ENCODE measurements around the gene IFNL3.
"Not testable (repeated sequence)": the region's sequence is repeated elsewhere in the genome, so short reads cannot be mapped to it uniquely, and the experiment has no call there.

The IFNL3 gene

DNA sequence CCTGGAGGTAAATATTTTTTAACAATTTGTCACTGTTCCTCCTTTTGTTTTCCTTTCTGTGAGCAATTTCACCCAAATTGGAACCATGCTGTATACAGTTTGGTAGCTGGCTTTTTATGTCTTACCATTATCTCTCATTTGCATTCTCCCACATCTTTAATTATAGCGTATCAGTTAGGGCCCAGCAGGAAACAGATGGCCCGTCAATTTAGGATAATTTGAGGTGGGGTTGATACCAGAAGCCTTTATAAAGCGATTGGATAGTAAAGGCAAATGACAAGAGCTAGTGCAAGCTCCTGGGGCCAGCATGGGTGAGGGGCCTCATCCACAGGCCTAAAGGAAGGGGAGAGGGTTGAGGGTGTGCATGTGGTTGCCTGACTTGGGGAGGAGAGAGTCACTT, 7.7 kb upstream of the IFNL3 start:
- DNase-seq, result no peak

DNA sequence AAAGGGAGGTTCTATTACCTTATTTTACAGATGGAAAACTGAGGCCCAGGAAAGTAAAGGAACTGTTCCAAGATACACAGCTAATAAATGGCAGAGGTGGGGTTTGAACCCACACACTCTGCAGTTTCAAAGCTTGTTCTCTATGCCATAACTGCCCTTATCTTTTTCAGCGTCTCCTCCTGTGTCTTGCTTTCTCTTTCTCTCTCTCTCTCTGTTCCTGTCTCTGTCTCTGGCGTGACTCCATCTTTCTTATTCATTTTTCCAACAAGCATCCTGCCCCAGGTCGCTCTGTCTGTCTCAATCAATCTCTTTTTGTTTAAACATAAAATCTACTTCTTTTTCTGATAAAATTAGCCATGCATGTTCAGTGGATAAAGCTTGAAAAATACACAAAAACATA, 7.0 kb upstream of the IFNL3 start:
- no peak for DNase-seq

DNA sequence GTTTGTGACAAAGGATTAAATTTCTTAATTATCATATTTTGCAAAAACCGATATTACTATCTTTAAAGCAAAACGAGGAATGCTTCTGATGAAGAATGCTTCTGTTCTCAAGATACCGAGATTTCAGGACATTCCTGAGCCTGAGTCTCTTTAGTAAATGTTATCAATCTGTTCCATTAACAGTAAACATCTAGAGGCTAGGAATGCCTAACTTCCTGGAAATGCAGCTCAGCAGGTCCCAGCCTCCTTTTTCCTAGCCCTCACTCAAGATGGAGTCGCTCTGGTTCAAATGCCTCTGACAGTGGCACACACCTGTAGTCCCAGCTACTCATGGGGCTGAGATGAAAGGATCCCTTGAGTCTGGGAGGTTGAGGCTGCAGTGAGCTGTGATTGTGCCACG, 6.3 kb upstream of the IFNL3 start:
- DNase-seq, result no peak

DNA sequence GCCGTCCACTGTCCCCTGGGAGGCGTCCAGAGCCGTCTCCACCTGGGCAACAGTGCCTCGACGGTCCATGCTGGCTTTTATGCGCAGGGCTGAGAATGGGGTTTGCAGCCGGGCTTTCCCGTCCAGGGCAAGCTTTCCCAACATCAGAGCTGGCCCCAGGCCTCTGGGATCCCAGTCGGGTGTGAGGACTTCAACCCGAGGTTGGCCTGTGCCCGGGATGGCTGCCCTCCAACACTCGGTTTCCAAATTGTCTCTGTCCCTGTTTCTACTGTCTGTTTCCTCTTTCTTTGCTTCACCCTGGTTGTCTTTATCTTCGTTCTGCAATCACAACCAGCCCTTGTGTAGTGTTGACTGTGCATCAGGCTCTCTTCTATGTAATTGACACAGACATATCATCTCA, 4.0 kb upstream of the IFNL3 start, which contains the start of gene IFNL4:
IFNL4 (minus strand) TSS at position 51 of the 400 bp plus-strand sequence.
- no peak for DNase-seq

DNA sequence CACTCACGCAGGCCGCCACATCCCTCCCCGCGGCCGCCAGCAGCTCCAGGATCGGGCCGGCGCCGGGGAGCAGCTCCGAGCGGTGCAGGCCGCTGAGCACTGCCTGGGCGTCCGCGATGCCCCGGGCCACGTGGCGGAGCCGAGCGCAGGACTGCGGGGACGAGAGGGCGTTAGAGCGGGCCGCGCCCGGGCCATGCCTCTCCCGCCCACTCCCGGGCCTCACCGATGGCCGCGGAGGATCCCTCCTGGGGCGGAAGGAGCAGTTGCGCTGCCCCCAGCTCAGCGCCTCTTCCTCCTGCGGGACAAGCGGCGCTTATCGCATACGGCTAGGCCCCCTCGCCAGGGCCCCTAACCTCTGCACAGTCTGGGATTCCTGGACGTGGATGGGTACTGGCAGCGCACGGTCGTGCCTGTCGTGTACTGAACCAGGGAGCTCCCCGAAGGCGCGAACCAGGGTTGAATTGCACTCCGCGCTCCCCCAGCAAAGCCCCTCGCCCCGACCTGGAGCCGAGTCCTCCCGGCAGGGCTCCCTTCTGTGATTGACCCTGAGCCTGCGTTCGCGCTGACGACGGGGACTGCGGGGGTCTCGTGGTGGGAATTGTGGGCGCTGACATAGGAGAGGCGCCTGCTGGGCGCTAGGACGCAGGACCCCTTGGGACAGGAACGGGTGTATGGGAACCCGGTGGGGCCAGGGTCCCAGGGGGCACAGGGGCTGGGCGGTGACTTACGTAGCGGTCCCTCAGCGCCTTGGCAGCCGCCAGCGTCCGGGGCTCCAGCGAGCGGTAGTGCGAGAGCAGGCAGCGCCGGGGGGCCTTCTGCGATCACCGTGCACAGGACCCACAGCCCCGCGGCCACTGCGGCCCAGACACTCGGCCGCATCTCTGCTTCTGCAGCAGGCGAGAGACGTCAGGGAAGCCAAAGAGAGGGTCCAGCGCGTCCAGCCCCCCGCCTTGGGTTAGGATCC, 3.2 kb upstream of the IFNL3 start:
- DNase-seq, result no peak

DNA sequence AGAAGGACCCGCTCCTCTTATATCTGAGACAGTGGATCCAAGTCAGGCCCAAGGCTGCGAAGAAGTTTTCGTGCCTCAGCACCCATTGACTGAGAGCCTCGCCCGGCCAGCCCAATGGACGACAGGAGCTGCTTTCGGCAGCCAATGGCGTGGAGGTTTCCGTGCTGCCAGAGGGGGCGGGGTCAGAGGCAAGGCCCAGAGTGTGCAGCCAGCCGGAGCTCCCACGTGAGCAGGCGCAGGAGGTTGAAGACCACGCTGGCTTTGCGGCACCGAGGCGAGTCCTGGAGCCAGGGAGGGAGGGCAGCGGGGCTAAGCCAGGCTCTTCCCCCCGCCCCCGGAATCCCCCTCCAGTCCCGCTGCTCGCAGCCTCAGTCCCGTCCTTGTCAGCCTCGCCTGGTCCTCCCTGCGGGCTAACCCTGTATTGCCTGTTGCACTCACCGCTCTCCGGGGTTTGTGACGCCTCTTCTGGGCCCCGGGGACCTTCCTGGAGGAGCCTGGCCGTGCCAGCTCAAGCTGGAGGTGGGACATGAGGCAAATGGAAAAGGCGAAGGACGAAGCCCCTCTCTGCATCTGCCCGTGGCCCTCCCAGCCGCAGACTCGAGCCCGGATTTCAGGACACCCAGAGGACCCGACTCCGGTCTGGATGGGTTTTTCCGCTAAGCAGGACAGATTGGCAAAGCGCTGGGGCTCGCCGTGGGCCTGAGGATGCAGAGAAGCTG, 2.3 kb upstream of the IFNL3 start:
- DNase-seq, result peak; percentile 21

DNA sequence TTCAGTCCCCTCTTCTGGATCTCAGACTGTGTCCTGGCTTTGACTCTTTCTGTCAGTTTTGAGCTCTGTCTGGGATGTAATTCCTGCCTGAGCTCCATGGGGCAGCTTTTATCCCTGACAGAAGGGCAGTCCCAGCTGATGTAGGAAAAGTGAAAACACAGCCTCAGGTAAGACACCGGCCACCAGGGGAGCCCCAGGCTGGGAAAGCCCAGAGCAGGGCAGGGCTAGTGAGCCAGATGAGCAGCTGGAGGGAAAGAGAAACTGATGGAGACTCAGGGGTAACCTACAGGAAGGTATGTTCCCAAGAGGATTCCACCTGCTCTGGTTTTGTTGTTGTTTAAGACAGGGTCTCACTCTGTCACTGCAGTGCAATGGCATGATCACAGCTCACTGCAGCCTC, 360 bp upstream of the IFNL3 start:
- not testable (repeated sequence) for DNase-seq

DNA sequence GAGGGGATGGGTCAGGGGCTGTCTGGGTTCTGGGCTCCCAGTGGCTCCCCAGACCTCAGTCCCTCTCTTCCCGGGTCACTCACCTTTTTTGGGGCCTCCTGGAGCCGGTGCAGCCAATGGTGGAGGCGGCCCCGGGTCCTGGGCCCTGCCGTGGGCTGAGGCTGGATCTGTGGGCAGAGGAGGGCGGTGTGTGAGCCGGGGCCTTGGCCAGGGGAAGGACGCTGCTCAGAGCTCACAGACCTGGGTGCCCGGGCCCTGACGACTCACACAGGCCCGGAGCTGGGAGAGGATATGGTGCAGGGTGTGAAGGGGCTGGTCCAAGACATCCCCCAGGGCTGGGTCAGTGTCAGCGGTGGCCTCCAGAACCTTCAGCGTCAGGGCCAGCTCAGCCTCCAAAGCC, 1.1 kb downstream of the IFNL3 start:
- DNase-seq, result not testable (repeated sequence)

DNA sequence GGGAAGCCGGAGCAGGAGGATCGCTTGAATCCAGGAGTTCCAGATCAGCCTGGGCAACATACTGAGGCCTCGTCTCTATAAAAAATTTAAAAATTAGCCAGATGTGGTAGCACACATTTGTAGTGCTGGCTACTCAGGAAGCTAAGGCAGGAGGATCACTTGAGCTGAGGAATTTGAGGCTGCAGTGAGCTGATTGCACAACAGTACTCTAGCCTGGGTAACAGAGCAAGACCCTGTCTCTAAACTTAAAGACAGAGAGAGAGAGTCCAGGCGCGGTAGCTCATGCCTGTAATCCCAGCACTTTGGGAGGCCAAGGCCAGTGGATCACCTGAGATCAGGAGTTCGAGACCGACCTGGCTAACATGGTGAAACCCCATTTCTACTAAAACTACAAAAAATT, 4.4 kb downstream of the IFNL3 start:
- no peak for DNase-seq

DNA sequence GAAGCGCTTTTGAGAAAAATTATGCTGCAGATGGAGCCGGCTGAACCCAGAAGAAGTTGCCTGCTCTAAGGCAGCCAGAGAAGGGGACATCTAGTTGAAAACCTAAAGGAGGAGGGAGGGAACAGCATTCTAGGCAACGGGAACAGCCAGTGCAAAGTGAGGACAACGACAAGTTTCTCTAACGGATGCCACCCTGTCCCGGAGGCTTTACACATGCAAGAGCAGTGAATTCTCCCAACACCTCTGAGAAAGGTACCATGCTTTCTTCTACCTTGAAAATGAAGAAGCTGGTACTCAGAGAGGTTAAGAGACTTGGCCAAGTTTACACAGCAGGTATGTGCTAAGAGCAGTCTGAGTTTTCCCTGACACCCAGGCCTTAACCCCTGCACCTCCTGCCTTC, 5.9 kb downstream of the IFNL3 start:
- no peak for DNase-seq

- DNase-seq, result no peak
Measured at GRCh38 chr19:39238209-39238608, 6.6 kb downstream of the IFNL3 start.

DNA sequence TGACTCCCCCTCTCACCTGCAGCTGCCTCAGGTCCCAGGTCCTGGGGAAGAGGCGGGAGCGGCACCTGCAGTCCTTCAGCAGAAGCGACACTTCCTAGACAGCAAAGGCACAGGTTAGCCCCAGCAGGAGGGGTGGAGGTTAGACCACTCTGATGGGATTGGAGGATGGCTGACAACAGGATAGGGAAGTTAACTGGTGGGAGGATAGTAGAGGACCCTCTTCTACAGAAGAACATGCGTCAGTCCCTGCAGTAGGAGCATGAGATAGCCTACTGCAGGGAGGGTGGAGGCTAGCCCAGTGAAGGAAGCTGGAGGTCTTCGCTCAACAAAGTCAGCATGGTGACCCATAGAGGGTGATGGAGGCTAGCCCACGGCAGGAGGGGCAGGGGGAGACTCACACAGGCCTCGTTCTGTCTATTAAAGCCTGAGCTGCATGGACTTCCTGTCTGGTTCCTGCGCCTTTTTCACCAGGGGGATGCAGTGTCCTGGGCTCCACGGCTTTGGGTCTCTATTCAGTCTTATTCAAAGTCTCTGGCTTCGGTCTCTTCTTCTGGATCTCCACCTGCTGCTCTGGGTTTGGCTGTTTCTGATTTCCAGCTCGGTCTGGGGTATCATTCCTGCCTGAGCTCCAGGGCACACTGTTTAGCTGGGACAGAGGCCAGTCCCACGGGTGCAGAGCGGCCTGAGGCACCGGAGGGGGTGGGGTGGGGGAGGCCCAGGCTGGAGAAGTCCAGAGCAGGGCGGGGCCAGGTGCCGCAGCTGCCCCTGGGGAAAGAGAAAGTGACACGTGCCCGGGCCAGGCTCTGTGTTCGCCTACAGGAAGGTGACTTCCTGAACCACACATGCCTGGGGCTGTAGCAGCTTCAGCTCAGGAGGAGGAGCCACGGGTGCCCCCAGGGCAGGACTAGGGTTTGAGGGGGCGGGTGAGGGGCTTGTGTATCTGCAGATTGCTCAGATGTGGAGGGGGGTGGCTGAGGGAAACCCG, 7.3 kb downstream of the IFNL3 start:
- no peak for DNase-seq

- DNase-seq, result no peak
Measured at GRCh38 chr19:39236527-39236926, 8.3 kb downstream of the IFNL3 start.

- DNase-seq, result no peak
Measured at GRCh38 chr19:39232708-39233107, 12.1 kb downstream of the IFNL3 start.

GRCh38 chr19:39230096-39230764, 14.6 kb downstream of the IFNL3 start:
- no peak for DNase-seq

DNA sequence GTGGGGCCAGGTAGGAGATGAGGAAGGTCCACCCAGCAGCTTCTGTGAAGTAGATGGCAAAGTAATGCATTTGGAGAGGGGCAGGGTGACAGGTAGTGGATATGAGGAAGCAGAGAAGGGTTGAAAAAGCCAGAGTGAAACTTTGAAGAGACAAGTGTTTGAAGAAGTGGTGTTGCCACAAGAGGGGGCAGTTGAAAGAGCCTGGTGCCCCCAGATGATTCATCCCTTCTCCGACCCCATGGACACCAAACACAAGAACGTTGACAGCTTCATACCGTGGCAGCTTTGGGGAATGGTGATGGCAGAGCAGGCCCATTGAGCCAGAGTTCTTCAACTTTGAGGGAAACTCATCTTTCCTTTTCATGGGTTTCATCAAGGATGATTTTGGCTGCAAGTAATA, 19.9 kb downstream of the IFNL3 start:
- no peak for DNase-seq

GRCh38 chr19:39223703-39224279, 21.0 kb downstream of the IFNL3 start:
- DNase-seq, result peak; percentile 29

DNA sequence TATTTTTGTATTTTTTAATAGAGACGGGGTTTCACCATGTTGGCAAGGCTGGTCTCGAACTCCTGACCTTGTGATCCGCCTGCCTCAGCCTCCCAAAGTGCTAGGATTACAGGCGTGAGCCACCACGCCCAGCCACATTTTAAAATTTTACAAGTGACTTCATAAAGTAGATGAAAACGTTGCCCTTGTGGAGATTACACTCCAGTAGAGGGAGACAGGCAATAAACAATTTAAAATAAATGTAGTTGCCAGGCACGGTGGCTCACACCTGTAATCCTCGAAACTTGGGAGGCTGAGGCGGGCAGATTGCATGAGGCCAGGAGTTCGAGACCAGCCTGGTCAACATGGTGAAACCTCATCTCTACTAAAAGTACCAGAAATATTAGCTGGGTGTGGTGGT, 25.7 kb downstream of the IFNL3 start:
- not testable (repeated sequence) for DNase-seq

GRCh38 chr19:39218230-39219007, 26.4 kb downstream of the IFNL3 start:
- no peak for DNase-seq

DNA sequence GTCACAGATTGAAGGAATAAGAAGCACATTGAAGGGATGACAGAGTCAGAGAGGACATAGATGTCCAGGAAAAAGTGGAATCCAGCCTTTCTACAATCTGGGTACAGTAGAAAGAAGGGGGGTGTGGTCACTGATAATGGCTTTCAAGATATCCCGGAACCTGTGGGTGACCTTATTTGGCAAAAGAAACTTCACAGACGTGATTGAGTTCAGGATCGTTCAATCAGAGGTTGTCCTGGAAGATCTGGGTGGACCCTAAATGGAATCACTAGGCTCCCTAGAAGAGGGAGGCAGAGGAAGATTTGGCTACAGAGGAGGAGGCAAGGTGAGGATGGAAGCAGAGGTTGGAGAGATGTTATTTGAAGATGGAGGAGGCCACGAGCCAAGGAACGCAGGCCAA, 27.7 kb downstream of the IFNL3 start:
- DNase-seq, result no peak

DNA sequence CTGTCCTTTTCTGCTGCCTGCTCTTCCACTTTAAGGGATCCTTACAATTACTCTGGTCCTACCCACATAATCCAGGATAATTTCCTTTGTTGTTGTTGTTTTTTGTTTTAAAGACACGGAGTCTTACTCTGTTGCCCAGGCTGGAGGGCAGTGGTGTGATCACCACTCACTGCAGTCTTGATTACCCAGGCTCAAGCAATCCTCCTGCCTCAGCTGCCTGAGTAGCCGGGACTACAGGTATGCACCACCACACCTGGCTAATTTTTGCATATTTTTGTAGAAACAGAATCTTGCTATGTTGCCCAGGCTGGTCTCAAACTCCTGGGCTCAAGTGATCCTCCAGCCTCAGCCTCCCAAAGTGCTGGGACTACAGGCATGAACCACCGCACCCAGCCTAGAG, 29.5 kb downstream of the IFNL3 start:
- not testable (repeated sequence) for DNase-seq

All from fibroblast of skin of back (primary cell).